Astrocyte (in vitro differentiated cells and primary cell): Measurements from ENCODE around the gene KRT71. TPM values are rescaled to one million over a fixed set of nuclear protein-coding genes. Genes with fewer than 3 reads are reported as not detected.

ENCODE experiments used
- DNase-seq: peaks from one replicate; pipeline ENCODE4 v3.0.0-alpha.2; 2010; ENCODE audit warnings: low read depth
- FAIRE-seq: peaks from 2 replicates; lab custom pipeline; 2011; peaks lifted over from hg19 to GRCh38; lab: Jason Lieb, UNC
- H2AFZ ChIP-seq: 2 replicates; pipeline ENCODE4 v1.6.0; 2012; ENCODE audit warnings: low read depth, low read length, inconsistent platforms
- H3K27ac ChIP-seq: 2 replicates; pipeline ENCODE4 v1.5.1; 2011; ENCODE audit warnings: low read depth, low read length, inconsistent platforms
- H3K27me3 ChIP-seq: 2 replicates; pipeline ENCODE4 v1.6.0; 2011; ENCODE audit warnings: low read length, inconsistent platforms; ENCODE audit not compliant: insufficient read depth
- H3K36me3 ChIP-seq: 2 replicates; pipeline ENCODE4 v1.5.1; 2011; ENCODE audit warnings: low read length, inconsistent platforms; ENCODE audit not compliant: insufficient read depth
- H3K4me1 ChIP-seq: 2 replicates; pipeline ENCODE4 v1.5.1; 2011; ENCODE audit warnings: low read length, inconsistent platforms; ENCODE audit not compliant: insufficient read depth
- H3K4me2 ChIP-seq: 2 replicates; pipeline ENCODE4 v1.6.0; 2012; ENCODE audit warnings: low read length, inconsistent platforms
- H3K4me3 ChIP-seq: 2 replicates; pipeline ENCODE4 v1.5.1; 2011; ENCODE audit warnings: low read depth, mild to moderate bottlenecking, low read length, inconsistent platforms; ENCODE audit not compliant: insufficient read depth
- H3K79me2 ChIP-seq: 2 replicates; pipeline ENCODE4 v1.6.0; 2012; ENCODE audit warnings: mild to moderate bottlenecking, low read length, inconsistent platforms; ENCODE audit not compliant: insufficient read depth
- H3K9ac ChIP-seq: 2 replicates; pipeline ENCODE4 v1.6.0; 2012; ENCODE audit warnings: mild to moderate bottlenecking, low read length, inconsistent platforms
- H3K9me3 ChIP-seq: 2 replicates; pipeline ENCODE4 v1.5.1; 2012; ENCODE audit warnings: low read depth, mild to moderate bottlenecking, low read length, inconsistent platforms; ENCODE audit not compliant: insufficient read depth
- H4K20me1 ChIP-seq: 2 replicates; pipeline ENCODE4 v1.6.0; 2012; ENCODE audit warnings: low read length, inconsistent platforms; ENCODE audit not compliant: insufficient read depth
- H3K27ac Mint-ChIP-seq: one replicate; pipeline ENCODE4 v1.8.0; 2021; ENCODE audit warnings: mild to moderate bottlenecking, mixed read lengths; ENCODE audit not compliant: unreplicated experiment
- H3K27me3 Mint-ChIP-seq: one replicate; pipeline ENCODE4 v1.8.0; 2021; ENCODE audit warnings: low read depth, mixed read lengths; ENCODE audit not compliant: unreplicated experiment
- H3K36me3 Mint-ChIP-seq: one replicate; pipeline ENCODE4 v1.8.0; 2021; ENCODE audit warnings: low read depth, mixed read lengths; ENCODE audit not compliant: unreplicated experiment
- H3K4me1 Mint-ChIP-seq: one replicate; pipeline ENCODE4 v1.8.0; 2021; ENCODE audit warnings: low read depth, mixed read lengths; ENCODE audit not compliant: unreplicated experiment
- H3K4me3 Mint-ChIP-seq: one replicate; pipeline ENCODE4 v1.8.0; 2021; ENCODE audit warnings: mild to moderate bottlenecking, moderate library complexity, mixed read lengths; ENCODE audit not compliant: unreplicated experiment
- H3K9me3 Mint-ChIP-seq: one replicate; pipeline ENCODE4 v1.8.0; 2021; ENCODE audit warnings: mild to moderate bottlenecking, mixed read lengths; ENCODE audit not compliant: unreplicated experiment
- EZH2 ChIP-seq: IDR thresholded peaks from 2 replicates; pipeline ENCODE4 v1.6.1; 2012; ENCODE audit warnings: mild to moderate bottlenecking, low read length, inconsistent platforms; ENCODE audit not compliant: insufficient read depth
- total RNA-seq: library from RNA; stranded (reverse); gene quantifications from 2 replicates; pipeline ENCODE4 v1.2.1, GENCODE V29; 2021
- TF ChIP-seq, protein P1 (sequence below): IDR thresholded peaks from 2 replicates; pipeline ENCODE4 v1.5.1; 2011; ENCODE audit warnings: low read depth, mild to moderate bottlenecking, inconsistent platforms, low read length, moderate library complexity; ENCODE audit not compliant: insufficient read depth

KRT71 gene
- total RNA-seq, 1 donor from 2014 or later, result not detected

DNA sequence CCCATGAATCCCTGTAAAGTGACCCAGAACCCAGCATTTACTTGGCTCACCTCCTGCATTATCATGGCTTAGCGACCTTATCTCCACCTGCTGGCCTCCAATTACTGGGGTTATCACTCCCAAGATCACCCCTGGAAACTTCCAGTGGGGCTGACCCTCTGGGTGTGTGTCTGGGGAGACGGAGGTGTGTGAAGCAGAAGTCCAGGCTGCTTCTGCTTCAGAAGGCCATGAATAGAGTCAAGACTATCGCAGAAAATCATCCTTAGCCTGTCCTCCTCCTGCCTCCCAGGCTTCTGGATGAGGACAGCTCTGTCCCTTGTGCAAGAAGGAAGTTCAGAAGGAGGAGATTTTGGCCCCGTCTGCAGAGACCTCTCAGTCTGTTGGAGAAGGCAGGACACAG lies 48.7 kb upstream of the KRT71 start:
- FAIRE-seq (no peak), DNase-seq (no peak)
- Histone ChIP-seq H3K9ac (no peak overlapping the region), H3K27ac (no peak overlapping the region), H2AFZ (no peak overlapping the region), H3K36me3 (no peaks in the 10 kb centered on the region), H3K79me2 (no peaks in the 10 kb centered on the region), H3K9me3 (no peaks in the 10 kb centered on the region), H3K4me3 (no peak overlapping the region), H4K20me1 (no peaks in the 10 kb centered on the region), H3K27me3 (peaks cover 64% of the 10 kb centered on the region), H3K4me2 (no peak overlapping the region), H3K4me1 (no peaks in the 10 kb centered on the region)
- Mint-ChIP-seq H3K27ac (no peak overlapping the region), H3K36me3 (peaks cover 2% of the 10 kb centered on the region), H3K9me3 (peaks cover 11% of the 10 kb centered on the region), H3K4me1 (peaks cover 5% of the 10 kb centered on the region), H3K27me3 (peaks cover 48% of the 10 kb centered on the region), H3K4me3 (no peak overlapping the region)
- TF ChIP-seq, protein P1, sequence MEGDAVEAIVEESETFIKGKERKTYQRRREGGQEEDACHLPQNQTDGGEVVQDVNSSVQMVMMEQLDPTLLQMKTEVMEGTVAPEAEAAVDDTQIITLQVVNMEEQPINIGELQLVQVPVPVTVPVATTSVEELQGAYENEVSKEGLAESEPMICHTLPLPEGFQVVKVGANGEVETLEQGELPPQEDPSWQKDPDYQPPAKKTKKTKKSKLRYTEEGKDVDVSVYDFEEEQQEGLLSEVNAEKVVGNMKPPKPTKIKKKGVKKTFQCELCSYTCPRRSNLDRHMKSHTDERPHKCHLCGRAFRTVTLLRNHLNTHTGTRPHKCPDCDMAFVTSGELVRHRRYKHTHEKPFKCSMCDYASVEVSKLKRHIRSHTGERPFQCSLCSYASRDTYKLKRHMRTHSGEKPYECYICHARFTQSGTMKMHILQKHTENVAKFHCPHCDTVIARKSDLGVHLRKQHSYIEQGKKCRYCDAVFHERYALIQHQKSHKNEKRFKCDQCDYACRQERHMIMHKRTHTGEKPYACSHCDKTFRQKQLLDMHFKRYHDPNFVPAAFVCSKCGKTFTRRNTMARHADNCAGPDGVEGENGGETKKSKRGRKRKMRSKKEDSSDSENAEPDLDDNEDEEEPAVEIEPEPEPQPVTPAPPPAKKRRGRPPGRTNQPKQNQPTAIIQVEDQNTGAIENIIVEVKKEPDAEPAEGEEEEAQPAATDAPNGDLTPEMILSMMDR, result no peak
- no peak for TF ChIP-seq EZH2

DNA sequence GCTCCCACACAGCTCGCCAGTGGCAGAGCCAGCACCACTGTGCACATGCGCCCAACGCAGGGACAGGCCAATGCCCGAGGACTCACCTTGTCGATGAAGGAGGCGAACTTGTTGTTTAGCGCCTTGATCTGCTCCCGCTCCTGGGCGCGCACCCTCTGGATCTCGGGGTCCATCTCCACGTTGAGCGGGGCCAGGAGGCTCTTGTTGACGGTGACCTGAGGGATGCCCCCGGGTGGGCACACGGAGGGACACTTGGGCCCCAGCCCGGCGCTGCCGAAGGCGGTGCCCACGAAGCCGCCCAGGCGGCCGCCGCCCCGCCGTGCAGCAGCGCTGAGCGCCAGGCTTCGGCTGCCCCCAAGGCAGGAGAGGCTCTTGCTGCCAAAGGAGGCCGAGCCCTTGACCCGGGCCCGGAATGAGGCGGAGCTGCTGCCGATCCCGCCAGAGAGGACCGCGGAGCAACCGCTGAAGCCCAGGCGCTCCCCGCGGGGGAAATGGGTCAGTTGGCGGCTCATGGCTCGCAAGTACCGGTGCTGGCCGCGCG lies 48.1 kb upstream of the KRT71 start, which contains the start of gene KRT72:
Gene KRT72, minus strand, starts transcription at position 523 of the 541 bp plus-strand sequence. Its CDS starts 11 bp downstream, at position 512.
- Histone ChIP-seq H3K4me3 (no peak within 1 kb of the TSS), H2AFZ (peak within 1 kb of the TSS; percentile 26), H3K27me3 (peaks cover 61% of the 10 kb centered on the region), H3K36me3 (no peaks in the 10 kb centered on the region), H3K79me2 (no peaks in the 10 kb centered on the region), H3K9me3 (no peaks in the 10 kb centered on the region), H4K20me1 (no peaks in the 10 kb centered on the region), H3K9ac (no peak within 1 kb of the TSS), H3K27ac (no peak within 1 kb of the TSS), H3K4me1 (no peaks in the 10 kb centered on the region), H3K4me2 (no peak within 1 kb of the TSS)
- Mint-ChIP-seq H3K36me3 (peaks cover 2% of the 10 kb centered on the region), H3K9me3 (peaks cover 11% of the 10 kb centered on the region), H3K27ac (no peak within 1 kb of the TSS), H3K4me1 (peaks cover 5% of the 10 kb centered on the region), H3K4me3 (no peak within 1 kb of the TSS), H3K27me3 (peaks cover 45% of the 10 kb centered on the region)
- TF ChIP-seq, protein P1, result no peak
- TF ChIP-seq EZH2, result peak; percentile 69
- FAIRE-seq (no peak), DNase-seq (no peak)

DNA sequence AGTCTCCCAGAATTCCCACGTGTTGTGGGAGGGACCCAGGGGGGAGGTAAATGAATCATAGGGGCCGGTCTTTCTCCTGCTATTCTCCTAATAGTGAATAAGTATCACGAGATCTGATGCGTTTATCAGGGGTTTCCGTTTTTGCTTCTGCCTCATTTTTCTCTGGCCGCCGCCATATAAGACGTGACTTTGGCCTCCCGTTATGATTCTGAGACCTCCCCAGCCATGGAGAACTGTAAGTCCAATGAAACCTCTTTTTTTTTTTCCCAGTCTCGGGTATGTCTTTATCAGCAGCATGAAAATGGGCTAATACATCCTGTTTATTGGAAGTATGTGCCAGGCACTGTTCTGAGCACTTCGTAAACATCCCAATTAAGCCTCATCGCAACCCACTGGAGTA lies 47.5 kb upstream of the KRT71 start:
- H3K27me3 Mint-ChIP-seq, result peaks cover 40% of the 10 kb centered on the region
- no peak overlapping the region for H3K27ac Mint-ChIP-seq
- Histone ChIP-seq H3K4me2 (no peak overlapping the region), H3K9ac (no peak overlapping the region), H3K9me3 (no peaks in the 10 kb centered on the region), H3K36me3 (no peaks in the 10 kb centered on the region), H3K27me3 (peaks cover 61% of the 10 kb centered on the region), H3K79me2 (no peaks in the 10 kb centered on the region), H2AFZ (no peak overlapping the region), H3K4me3 (no peak overlapping the region), H3K4me1 (no peaks in the 10 kb centered on the region), H3K27ac (no peak overlapping the region), H4K20me1 (no peaks in the 10 kb centered on the region)
- H3K36me3 Mint-ChIP-seq, result peaks cover 2% of the 10 kb centered on the region
- DNase-seq (no peak), FAIRE-seq (no peak)
- no peak overlapping the region for H3K4me3 Mint-ChIP-seq
- TF ChIP-seq, protein P1, result no peak
- no peak for TF ChIP-seq EZH2
- peaks cover 5% of the 10 kb centered on the region for H3K4me1 Mint-ChIP-seq
- H3K9me3 Mint-ChIP-seq, result peaks cover 8% of the 10 kb centered on the region
